Choroid plexus epithelial cell (primary cell): ENCODE measurements around the gene WFIKKN2.
A peak's percentile ranks its signal among the peaks of the same experiment; 100 is the strongest.

ENCODE experiments used
- DNase-seq: peaks from one replicate; pipeline ENCODE4 v3.0.0-alpha.2; 2010; ENCODE audit warnings: low read depth
- H3K4me3 ChIP-seq: 2 replicates; pipeline ENCODE4 v1.5.1; 2011; ENCODE audit warnings: low read depth, mild to moderate bottlenecking, control low read depth, low read length, moderate library complexity
- CTCF ChIP-seq: conservative IDR thresholded peaks from 2 replicates; pipeline ENCODE4 v1.5.1; 2011; ENCODE audit warnings: low read depth, mild to moderate bottlenecking, control low read depth, inconsistent platforms, low read length, moderate library complexity

The WFIKKN2 gene

GRCh38 chr17:50794361-50794760 is 41.0 kb upstream of the WFIKKN2 start:
- TF ChIP-seq CTCF, result no peak
- H3K4me3 ChIP-seq, result no peak overlapping the region
- DNase-seq, result no peak

GRCh38 chr17:50797135-50797810 is 38.1 kb upstream of the WFIKKN2 start:
- no peak for TF ChIP-seq CTCF
- H3K4me3 ChIP-seq, result no peak overlapping the region
- peak; percentile 50 for DNase-seq

GRCh38 chr17:50798424-50799288 is 36.7 kb upstream of the WFIKKN2 start:
- no peak for TF ChIP-seq CTCF
- no peak for DNase-seq
- H3K4me3 ChIP-seq, result no peak overlapping the region

- no peak overlapping the region for H3K4me3 ChIP-seq
- no peak for TF ChIP-seq CTCF
- no peak for DNase-seq
These were observed 35.8 kb upstream of the WFIKKN2 start for GRCh38 chr17:50799582-50799981.

- no peak for TF ChIP-seq CTCF
- H3K4me3 ChIP-seq, result no peak overlapping the region
- no peak for DNase-seq
These were observed 35.1 kb upstream of the WFIKKN2 start for GRCh38 chr17:50800196-50800700.

- H3K4me3 ChIP-seq, result no peak overlapping the region
- TF ChIP-seq CTCF, result no peak
- no peak for DNase-seq
These were observed 32.5 kb upstream of the WFIKKN2 start for GRCh38 chr17:50802609-50803571.
